Hair follicular keratinocyte (primary cell): ENCODE results near the gene FAM221A. TPM values are rescaled to one million over a fixed set of nuclear protein-coding genes. Genes with fewer than 3 reads are reported as not detected.

Source experiments
- total RNA-seq: library from RNA; depleted of rRNA; stranded (reverse); fragments of >200 nt; gene quantifications from 2 replicates; pipeline ENCODE4 v1.2.3, GENCODE V29; 2015

The FAM221A gene, protein sequence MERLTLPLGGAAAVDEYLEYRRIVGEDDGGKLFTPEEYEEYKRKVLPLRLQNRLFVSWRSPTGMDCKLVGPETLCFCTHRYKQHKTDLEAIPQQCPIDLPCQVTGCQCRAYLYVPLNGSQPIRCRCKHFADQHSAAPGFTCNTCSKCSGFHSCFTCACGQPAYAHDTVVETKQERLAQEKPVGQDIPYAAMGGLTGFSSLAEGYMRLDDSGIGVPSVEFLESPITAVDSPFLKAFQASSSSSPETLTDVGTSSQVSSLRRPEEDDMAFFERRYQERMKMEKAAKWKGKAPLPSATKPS
- 0.08 and 0.23 TPM in 2 replicates for total RNA-seq

DNA sequence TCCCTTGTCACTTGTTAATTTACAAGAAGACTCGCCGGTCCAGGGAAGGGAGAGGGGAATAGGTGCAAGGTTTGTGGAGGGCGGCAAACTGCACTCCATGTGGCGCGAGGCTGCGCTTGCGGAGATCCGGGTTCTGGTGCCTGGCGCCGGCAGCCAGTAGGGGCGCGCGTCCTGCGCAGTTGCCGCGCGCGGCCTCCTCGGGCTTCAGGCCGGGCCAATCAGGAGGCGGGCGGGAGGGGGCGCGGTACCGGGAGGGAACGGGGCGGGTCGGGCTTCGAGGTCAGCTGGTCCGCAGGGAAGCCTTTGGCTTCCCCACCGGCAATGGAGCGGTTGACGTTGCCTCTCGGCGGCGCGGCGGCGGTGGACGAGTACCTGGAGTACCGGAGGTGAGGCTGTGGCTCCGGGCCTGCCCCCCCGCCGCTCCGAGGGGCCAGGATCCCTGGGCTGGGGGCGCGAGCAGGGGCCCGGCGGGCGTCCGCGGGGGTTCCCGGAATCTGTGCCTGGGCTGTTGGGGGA, at the start of gene FAM221A:
Gene FAM221A, plus strand, starts transcription at position 302 of the 516 bp plus-strand sequence. Its CDS starts 20 bp downstream, at position 322.

DNA sequence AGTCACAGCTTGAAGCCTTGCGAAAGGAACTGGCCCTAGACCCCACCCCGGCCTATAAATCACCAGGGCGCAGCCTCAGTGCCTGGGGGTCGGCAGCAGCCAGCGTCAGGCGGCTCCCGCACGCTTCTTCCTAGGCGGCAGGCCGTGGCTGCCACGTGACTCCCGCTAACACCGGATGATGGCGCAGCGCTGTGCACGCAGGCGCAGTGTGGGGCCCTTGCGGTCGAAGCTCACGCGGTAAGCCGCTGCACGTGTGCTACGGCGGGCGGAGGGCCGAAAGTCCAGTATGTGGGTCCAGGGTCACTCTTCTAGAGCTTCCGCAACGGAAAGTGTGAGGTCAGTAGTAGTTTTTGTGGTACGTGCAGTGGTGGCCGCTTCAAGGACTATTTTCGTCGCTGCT, 30.0 kb downstream of the FAM221A start, which contains the start of gene STK31:
Gene STK31, plus strand, starts transcription at position 220 of the 400 bp plus-strand sequence. Its CDS starts 67 bp downstream, at position 287.

Other genes with a start within 250 kb of the FAM221A start
- gene IGF2BP3, start 209.7 kb upstream of the FAM221A start, total RNA-seq: 12.0 and 14.0 TPM in 2 replicates
- gene TRA2A, start 148.2 kb upstream of the FAM221A start, total RNA-seq: 11.3 and 15.0 TPM in 2 replicates
- gene CCDC126, start 82.8 kb upstream of the FAM221A start, total RNA-seq: 5.5 and 6.4 TPM in 2 replicates
- not detected in 2 replicates for gene STK31, start 30.0 kb downstream of the FAM221A start, total RNA-seq